GM12891 (cell line): ENCODE measurements around the gene XAB2. TPM values are rescaled to one million over a fixed set of nuclear protein-coding genes. Genes with fewer than 3 reads are reported as not detected.
A peak's percentile ranks its signal among the peaks of the same experiment; 100 is the strongest.

ENCODE experiments used
- DNase-seq: peaks from one replicate; pipeline ENCODE4 v3.0.0; 2011; ENCODE audit warnings: low spot score; ENCODE audit not compliant: insufficient read length
- FAIRE-seq: peaks from 2 replicates; lab custom pipeline; 2011; peaks lifted over from hg19 to GRCh38; lab: Jason Lieb, UNC
- PAX5 ChIP-seq: IDR thresholded peaks from 2 replicates; pipeline ENCODE4 v1.6.1; 2011; ENCODE audit warnings: low read length, moderate library complexity, mild to moderate bottlenecking; ENCODE audit not compliant: insufficient read depth, severe bottlenecking
- POLR2A ChIP-seq: IDR thresholded peaks from 2 replicates; pipeline ENCODE4 v1.6.1; 2011; ENCODE audit warnings: low read depth, low read length, control low read depth
- POLR2AphosphoS5 ChIP-seq: IDR thresholded peaks from 2 replicates; pipeline ENCODE4 v1.6.1; 2011; ENCODE audit warnings: low read depth, low read length, control low read depth
- POU2F2 ChIP-seq: IDR thresholded peaks from 2 replicates; pipeline ENCODE4 v1.6.1; 2011; ENCODE audit warnings: low read depth, mild to moderate bottlenecking, control low read depth, low read length, moderate library complexity
- SPI1 ChIP-seq: IDR thresholded peaks from 2 replicates; pipeline ENCODE4 v1.6.1; 2011; ENCODE audit warnings: low read depth, low read length, control low read depth
- TAF1 ChIP-seq: IDR thresholded peaks from 2 replicates; pipeline ENCODE4 v1.6.1; 2011; ENCODE audit warnings: low read depth, low read length, control low read depth
- polyA plus RNA-seq: library from polyadenylated mRNA; unstranded; fragments of >200 nt; gene quantifications from one replicate; pipeline ENCODE4 v1.2.1, GENCODE V29; 2012; ENCODE audit warnings: low read depth, missing spikeins, inconsistent platforms; ENCODE audit not compliant: missing spikeins

The XAB2 gene
- 30.9 TPM for polyA plus RNA-seq

- DNase-seq (peak; percentile 97), FAIRE-seq (peak; percentile 100)
- TF ChIP-seq POLR2A (peak; percentile 51; the same call in 1 of the 2 replicates), TAF1 (peak; percentile 69; the same call in 1 of the 2 replicates), PAX5 (no peak), POLR2AphosphoS5 (peak; percentile 70; the same call in 1 of the 2 replicates), POU2F2 (peak; percentile 36; the same call in 1 of the 2 replicates), SPI1 (0 out of 2 replicates have a peak, but pooled peaks have one; percentile 43)
Measured at GRCh38 chr19:7629347-7630054, at the start of gene XAB2, which contains the start of gene PET100. XAB2 (minus strand) TSS chr19:7629545; CDS start chr19:7629527, 18 bp downstream. PET100 (plus strand) TSS chr19:7629793; CDS start chr19:7629834, 41 bp downstream.

- DNase-seq (no peak), FAIRE-seq (peak; percentile 43)
- no peak for TF ChIP-seq POU2F2
- TF ChIP-seq TAF1, result no peak
- TF ChIP-seq PAX5, result no peak
- no peak for TF ChIP-seq POLR2A
- TF ChIP-seq POLR2AphosphoS5, result no peak
Measured at GRCh38 chr19:7677669-7678311, 48.4 kb upstream of the XAB2 start.

DNA sequence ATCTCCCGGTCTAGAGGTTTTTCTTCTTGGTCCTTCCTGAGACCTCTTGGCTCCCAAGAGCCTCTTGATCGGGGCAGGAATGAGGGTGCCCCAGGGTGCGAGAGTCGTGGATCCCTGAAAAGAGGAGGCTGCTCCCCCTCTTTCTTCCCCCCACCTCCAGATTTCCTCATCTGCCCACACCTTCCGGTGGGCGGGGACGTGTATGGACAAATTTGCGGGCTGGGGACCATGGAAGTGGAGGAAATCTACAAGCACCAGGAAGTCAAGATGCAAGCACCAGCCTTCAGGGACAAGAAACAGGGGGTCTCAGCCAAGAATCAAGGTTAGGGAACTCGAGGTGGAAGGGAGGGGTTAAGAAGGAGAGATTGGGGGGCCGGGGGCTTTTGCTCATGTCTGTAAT is 47.5 kb upstream of the XAB2 start, which contains the start of gene MCEMP1:
Gene MCEMP1 (plus strand): TSS at position 237 of the 400 bp plus-strand sequence. CDS start 31 bp downstream, at position 268.
- no peak for FAIRE-seq
- DNase-seq, result no peak
- TF ChIP-seq POU2F2 (no peak), PAX5 (no peak), POLR2A (no peak), TAF1 (no peak), SPI1 (no peak), POLR2AphosphoS5 (no peak)

DNA sequence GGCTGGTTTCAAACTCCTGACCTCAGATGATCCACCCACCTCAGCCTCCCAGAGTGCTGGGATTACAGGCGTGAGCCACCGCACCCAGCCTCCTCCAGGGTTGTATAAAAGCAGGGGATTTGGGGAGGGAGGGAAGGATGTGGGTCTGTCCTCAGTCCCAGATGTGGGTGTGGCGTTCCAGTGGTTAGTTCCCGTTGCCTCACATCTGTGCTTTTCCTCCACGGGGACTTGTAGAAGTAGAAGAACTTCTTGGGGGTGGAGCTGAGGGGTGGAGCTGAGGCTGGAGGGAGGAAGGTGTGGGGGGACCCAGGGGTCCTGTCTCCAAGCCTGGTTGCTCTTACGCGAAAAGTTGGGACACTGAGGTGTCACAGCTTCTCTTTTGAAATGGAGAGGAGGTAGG is 47.0 kb upstream of the XAB2 start:
- TF ChIP-seq POLR2AphosphoS5 (no peak), TAF1 (no peak), SPI1 (no peak), POLR2A (no peak), POU2F2 (no peak), PAX5 (no peak)
- FAIRE-seq (peak; percentile 70), DNase-seq (no peak)

DNA sequence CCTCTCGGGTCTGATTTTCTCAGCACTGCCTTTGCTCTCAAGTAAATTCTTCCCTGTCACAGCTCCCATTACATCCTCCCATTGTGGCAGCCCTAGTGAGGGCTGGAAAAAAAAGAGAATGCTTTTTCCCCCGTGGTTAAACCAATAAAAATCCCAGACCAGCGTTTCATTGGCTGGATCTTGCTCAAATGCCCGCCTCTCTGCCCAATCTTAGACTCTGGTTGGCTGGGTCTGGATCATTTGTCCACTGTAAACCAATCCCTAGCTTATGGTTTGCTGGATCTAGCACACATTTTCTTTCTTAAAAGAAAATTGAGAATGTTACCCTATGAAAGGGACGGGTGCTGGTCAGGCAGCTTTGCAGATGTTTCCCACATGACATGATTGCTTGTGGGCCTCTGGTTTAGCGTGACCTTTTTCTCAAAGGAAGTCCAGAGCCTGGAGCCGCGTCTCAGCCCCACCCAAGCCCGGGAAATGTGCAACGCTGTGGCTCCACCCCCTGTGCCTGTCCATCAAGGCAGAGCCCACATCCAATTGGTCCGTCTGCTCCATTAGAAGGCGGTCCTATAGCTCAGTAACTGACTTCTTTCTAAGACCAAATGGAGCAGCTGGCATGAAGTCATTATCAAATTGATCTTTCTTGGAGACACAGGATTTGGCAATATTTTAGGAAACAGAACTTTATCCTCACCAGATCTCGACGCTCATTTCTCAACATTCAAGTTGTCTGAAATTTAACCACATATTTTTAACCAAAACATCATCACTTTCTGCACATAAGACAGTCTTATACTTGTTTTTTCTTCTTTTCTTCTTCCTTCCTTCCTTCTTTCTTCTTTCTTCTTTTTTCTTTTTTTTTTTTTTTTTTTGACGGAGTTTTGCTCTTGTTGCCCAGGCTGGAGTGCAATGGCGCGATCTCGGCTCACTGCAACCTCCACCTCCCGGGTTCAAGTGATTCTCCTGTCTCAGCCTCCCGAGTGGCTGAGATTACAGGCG is 45.0 kb upstream of the XAB2 start:
- DNase-seq (no peak), FAIRE-seq (no peak)
- TF ChIP-seq POLR2AphosphoS5, result no peak

DNA sequence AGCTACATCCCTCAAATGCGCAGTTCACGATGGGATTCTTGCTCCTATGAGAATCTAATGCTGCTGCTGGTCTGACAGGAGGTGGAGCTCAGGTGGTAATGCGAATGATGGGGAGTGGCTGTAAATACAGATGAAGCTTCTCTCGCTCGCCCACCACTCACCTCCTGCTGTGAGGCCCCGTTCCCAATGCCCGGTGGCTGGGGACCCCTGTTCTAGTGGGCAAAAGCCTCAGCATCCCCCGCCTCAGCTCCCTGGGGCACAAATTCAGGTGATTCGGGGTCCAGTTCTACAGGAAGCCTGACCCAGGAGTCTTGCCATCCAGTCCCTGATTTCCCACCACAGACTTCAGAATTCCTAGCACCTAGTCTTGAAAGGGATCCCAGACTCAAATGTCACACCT is 43.2 kb upstream of the XAB2 start:
- FAIRE-seq, result no peak
- TF ChIP-seq PAX5, result no peak
- no peak for TF ChIP-seq POU2F2
- no peak for TF ChIP-seq TAF1
- no peak for TF ChIP-seq SPI1
- TF ChIP-seq POLR2A, result no peak
- TF ChIP-seq POLR2AphosphoS5, result no peak
- DNase-seq, result no peak

DNA sequence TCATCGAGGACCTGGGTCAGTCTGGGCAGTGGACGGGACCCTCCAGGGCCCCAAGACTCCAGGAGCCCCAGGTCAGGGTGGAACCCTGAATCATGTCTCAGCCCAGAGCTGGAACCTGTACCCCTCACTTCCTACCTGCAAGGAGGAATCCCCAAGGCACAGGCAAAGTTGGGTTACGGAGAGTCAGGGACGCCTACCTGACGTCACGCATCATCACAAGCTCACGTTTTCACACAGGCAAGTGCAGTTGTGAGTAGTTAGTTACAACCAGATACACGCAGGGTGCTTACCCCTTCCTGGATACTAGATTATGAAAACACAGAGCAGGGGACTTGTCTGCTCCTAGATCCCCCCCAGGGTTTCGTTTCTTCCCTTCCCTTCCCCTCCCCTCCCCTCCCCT is 41.4 kb upstream of the XAB2 start:
- no peak for DNase-seq
- no peak for FAIRE-seq
- TF ChIP-seq SPI1 (no peak), TAF1 (no peak), PAX5 (no peak), POLR2AphosphoS5 (no peak), POU2F2 (no peak), POLR2A (no peak)

GRCh38 chr19:7670150-7670783 is 40.9 kb upstream of the XAB2 start:
- no peak for TF ChIP-seq POLR2A
- no peak for TF ChIP-seq POU2F2
- no peak for TF ChIP-seq SPI1
- TF ChIP-seq TAF1, result no peak
- no peak for TF ChIP-seq POLR2AphosphoS5
- no peak for TF ChIP-seq PAX5
- FAIRE-seq (no peak), DNase-seq (no peak)
